ENCODE results near the gene RNF181.
"Not testable (repeated sequence)": the region's sequence is repeated elsewhere in the genome, so short reads cannot be mapped to it uniquely, and the experiment has no call there.

RNF181 gene

DNA sequence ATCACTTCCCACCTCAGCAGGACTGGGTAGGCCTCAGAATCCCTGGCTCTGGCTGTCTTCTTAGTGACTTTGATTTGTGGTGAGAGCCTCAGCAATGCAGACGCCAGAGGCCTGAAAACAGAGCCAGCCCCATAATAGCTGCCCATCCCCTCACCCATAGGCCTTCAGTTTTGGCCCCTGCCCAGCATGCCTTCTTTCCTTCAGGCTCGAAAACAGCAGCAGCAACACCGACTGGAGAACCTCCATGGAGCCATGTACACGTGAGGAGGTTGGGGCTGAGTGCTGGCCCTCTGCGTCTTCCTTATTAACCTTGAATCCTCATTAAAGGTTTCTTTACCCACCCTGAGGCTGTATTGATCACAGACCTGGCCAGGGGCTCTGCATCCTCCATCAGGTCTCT lies 1.7 kb downstream of the RNF181 start:
- DNase-seq: no peak

- DNase-seq: no peak
These were observed 3.2 kb downstream of the RNF181 start for GRCh38 chr2:85598594-85599340.

- DNase-seq: no peak
These were observed 4.1 kb downstream of the RNF181 start for GRCh38 chr2:85599468-85600234.

DNA sequence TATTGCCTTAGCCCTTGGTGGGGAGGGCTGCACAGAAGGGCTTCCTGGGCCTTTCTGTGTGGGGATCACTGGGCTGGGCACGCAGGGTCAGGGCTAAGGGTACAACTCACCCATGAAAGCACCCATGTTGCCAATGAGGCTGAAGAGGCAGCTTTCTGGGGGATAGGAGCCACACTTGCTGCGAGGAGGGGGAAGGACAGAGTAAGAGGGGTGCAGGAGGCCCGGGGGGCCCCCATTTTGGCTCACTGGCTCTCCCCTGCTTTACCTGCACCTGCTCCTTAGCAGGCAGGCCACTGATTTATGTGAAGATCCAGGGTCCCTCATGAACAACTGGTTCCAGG lies 4.7 kb downstream of the RNF181 start:
- no peak for DNase-seq

DNA sequence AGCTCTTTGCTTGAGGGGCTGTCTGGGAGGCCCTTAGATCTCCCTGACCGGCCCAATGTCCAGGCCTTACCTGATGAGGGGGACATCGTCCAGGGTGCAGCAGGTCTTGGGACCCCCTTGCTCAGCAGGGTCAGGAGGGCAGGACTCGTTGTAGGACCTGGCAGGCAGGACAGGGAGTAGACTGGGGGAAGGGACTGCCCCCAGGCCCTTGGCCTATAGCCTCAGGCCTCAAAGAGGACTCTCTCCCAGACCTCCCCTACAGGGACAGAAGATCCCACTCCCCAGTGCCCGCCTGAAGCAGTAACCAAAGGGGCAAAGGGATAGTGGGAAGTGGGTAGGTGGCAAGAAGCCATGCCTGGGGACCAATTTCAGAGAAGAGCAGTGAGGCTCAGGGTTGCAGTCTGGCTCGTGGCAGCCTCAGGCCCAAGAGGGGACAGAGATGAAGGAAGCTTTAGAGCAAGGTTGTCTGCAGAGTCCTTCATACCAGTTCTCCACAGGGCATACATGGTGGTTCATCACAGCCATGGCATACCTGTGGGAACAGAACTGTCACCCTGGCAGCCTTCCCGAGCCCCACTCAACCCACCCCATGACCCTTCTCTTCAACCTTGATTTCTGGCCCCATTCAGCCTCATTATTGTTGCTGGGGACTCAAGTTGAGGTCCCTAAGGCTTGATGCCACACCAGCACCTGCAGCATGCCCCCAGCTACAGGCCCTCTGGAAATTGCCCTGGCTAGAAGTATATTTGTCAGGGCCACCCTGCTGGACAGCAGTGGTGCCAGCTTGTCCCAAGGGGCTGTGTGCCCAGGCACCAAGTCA lies 5.6 kb downstream of the RNF181 start:
- DNase-seq: no peak

DNA sequence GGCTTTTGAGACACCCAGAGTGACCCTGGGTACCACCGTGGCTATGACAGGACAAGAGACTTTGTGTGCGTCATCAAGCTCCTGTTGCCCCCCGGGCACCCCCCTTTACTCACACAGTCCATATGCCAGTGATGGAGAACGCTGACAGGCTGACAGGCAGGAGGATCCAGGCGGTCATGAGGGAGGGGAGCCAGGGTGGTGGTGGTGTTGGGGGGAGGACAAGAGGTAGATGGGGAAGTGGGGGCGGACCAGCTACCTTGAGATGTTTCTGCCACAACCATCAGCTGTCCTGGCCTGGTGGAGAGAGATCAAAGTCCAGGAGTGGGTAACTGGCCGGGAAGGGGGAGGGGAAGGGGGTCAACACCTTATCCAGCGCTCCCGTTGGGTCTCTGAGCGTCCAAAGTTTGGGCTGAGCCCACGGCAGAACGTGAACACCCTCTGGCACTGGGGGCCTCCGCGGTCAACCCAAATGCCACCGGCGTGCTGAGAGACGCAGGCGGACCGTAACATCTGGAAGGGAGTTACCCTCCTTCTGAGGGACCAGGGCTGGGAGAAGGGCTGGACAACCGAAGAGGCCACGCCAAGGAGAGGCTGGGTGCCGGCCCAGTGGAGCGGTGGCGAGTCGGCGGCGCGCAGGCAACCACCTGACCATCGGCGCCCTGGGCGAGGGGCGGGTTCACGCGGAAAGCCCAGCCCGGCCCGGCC lies 6.4 kb downstream of the RNF181 start:
- DNase-seq: no peak

GRCh38 chr2:85602476-85603234 lies 7.1 kb downstream of the RNF181 start, which contains the start of gene TMEM150A:
TMEM150A (minus strand) TSS chr2:85602698; CDS start chr2:85601948, 750 bp downstream.
- peak; percentile 49 for DNase-seq

GRCh38 chr2:85604133-85604444 lies 8.5 kb downstream of the RNF181 start:
- DNase-seq: not testable (repeated sequence)

DNA sequence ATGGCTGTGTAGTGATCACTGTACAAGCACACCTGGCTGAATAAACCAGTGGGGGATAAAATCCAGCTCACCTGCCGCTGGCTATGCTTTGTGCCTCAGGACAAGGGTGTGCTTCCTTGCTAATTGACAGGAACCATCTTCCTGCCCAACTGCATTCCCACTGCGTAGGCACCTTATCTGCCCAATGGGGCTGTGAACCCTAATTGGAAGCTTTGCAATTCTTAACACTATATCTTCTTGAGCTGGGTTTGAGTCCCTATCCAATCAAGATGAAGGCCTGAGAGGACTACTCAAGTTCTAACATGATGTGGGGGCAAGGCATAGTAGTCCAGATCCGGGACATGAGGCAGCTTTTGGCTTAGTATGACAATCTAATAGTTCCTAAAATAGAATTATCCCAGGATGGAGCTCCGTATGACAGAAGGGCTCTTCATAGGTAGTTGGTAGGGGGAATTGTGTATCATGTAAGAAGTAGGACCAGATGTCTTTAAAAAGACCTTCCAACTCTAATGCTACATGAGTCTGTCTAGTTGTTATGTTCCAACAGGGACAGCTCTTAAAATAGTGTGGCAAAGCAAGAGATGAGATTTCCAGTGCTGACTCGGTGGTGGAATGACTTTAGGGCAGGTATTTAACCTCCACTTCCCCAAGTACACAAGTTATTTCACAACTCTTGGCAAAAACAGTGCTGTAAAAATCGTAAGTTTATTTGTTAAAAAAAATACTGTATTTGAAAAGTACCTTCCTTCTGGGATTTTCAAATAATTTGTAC lies 9.2 kb downstream of the RNF181 start:
- no peak for DNase-seq

DNA sequence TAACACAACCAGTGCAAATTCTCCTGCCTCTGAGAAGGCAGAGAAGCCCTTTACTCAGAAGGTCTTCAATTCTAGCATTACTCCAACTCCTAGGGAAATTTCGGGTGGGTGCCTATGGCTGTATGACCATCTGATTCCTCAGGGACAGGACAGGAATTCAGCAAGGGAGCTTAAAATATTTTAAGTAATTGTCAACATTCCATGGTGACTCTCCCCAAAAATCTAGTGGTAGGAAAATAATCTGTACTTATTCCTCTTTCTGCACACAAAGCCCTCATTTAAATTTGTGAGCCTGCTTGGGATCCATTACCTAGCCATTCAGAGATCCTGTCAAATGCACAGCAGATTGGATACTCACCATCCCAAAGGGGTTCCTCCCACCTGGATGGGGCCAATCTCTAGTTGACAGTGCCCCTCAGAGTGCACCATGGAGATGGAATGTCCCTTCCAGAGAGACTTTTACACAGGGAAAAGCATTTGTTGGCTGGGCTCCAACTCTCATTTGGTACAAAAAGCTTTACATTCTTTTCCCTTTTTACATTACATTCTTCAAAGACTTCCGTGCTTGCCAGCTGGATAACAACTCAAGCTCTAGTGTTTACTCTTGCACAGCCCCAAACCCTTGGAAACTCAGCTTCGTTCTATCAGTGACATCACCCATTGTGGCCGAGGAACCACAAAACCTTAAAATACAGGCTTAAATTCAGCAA lies 10.0 kb downstream of the RNF181 start:
- DNase-seq: no peak

DNA sequence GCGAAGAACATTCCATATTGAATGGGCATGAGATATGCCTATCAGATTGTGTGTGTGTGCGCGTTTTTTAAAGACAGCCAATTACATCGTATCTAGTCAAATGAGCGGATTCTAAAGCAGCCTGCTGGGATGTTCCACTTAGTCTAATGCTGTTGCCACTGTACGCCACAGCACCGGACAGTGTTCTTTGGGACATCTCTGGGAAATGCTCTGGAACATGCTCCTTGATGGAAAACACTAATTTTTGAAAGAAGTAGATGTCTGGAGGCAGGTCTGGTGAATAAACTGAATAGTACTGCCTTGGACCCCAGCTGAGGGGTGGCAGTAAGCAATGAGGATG lies 10.5 kb downstream of the RNF181 start:
- no peak for DNase-seq

GRCh38 chr2:85607268-85608215 lies 12.0 kb downstream of the RNF181 start:
- DNase-seq: no peak

DNA sequence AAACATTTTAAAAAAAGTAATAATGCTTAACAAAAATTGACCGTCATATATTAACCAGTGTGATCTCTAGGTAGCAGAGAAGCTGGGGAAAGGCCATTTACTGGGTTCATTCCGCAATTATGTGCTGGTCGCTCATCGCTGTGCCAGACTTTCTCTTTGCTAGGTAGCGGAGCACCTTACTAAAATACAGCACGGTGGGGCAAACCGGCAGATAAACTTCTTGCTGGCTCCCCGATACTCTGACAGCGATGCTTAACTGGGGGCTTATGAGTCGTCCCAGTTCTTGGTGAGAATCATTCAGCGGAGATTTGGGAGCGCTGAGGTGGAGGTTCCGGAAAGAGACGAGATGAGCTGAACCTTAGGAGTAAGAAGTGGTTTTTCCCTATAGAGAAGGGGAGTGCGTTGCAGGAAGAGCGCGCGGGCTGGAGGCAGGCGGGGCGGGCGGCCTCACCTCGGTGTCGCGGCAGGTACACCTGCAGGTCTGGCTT lies 15.7 kb downstream of the RNF181 start:
- DNase-seq: no peak

GRCh38 chr2:85611705-85612587 lies 16.4 kb downstream of the RNF181 start, which contains the start of gene C2orf68:
C2orf68 (minus strand) TSS chr2:85612066; CDS start chr2:85611984, 82 bp downstream.
- DNase-seq: peak; percentile 35

GRCh38 chr2:85613717-85614515 lies 18.4 kb downstream of the RNF181 start:
- no peak for DNase-seq

DNA sequence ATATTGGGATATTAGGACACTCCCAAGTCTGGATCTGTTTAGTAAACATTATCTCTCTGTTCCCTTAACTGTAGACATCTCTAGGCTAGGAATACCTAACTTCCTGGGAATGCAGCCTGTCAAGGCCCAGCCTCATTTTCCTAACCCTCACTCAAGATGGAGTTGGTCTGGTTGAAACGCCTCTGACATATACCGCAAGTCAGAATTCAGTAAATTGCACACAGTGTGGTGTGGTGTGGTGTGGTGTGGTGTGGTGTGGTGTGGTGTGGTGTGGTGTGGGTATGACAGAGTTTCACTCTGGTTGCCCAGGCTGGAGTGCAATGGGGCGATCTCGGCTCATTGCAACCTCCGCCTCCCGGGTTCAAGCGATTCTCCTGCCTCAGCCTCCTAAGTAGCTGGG lies 19.2 kb downstream of the RNF181 start:
- DNase-seq: not testable (repeated sequence)

DNA sequence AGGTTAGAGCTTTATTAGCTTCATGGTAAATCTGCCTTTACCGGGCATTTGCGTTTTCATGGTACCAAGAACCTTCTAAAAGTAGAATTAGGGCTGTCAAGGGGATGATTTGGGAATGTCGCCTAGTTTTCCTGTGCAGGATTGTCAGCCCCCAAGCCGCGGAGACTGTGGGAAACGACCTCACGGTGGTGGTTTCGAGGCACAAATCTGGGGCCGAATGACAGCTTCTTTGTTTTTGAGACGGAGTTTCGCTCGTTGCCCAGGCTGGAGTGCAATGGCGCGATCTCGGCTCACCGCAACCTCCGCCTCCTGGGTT lies 19.8 kb downstream of the RNF181 start:
- no peak for DNase-seq

GRCh38 chr2:85617723-85618122 lies 22.2 kb downstream of the RNF181 start:
- not testable (repeated sequence) for DNase-seq

Measured in NCI-H748 treated with DMSO at 0.1 percent for 48 hours (cell line).